Right cardiac atrium (tissue), 5 donors: ENCODE data around the gene EIF3M. TPM values are rescaled to one million over a fixed set of nuclear protein-coding genes. Genes with fewer than 3 reads are reported as not detected.
"Not testable (repeated sequence)": the region's sequence is repeated elsewhere in the genome, so short reads cannot be mapped to it uniquely, and the experiment has no call there.

Source experiments
- ATAC-seq, 2 donors: fragments of 200-7000 bp; cut with Tn5 transposase; one replicate each; pipeline versions ENCODE4 v1.8.0 to v1.9.1; 2020; ENCODE audit warnings: moderate library complexity in 2 of 2, mild to moderate bottlenecking in 1 of 2
- DNase-seq, 3 donors: peaks; one replicate each; pipeline ENCODE4 v3.0.0-alpha.2; 2020
- H3K27ac ChIP-seq: one replicate; pipeline ENCODE4 v1.5.1; 2013; ENCODE audit warnings: mild to moderate bottlenecking, low read length, control low read depth, moderate library complexity
- H3K27me3 ChIP-seq: one replicate; pipeline ENCODE4 v1.6.1; 2013; ENCODE audit not compliant: control insufficient read depth, insufficient read depth
- H3K4me1 ChIP-seq: one replicate; pipeline ENCODE4 v1.6.1; 2013; ENCODE audit warnings: low read length; ENCODE audit not compliant: control insufficient read depth, insufficient read depth
- H3K4me3 ChIP-seq: one replicate; pipeline ENCODE4 v1.5.1; 2013; ENCODE audit warnings: low read length, control low read depth
- H3K9me3 ChIP-seq: one replicate; pipeline ENCODE4 v1.6.1; 2013; ENCODE audit warnings: low read length; ENCODE audit not compliant: control insufficient read depth
- WGBS: extraction: QIAGEN DNeasy Blood & Tissue Kit; methylation state at CpG from one replicate; pipeline ENCODE4 v1.1.7; 2013; 5-methylcytosine and 5-hydroxymethylcytosine counted together
- intact Hi-C, 4 donors: fragments of 100-400 bp; cut with DNase I; formaldehyde crosslinking; loops; one replicate each; pipeline versions ENCODE4 v1.11.0 to v1.14.0; 2022 to 2023
- polyA plus RNA-seq: library from polyadenylated mRNA; stranded (reverse); fragments of 200-250 nt; gene quantifications from one replicate; pipeline ENCODE4 v1.2.3, GENCODE V29; 2013
- total RNA-seq, 4 donors: library from RNA; stranded (reverse); fragmentation: NEBNext Ultra II Directional; extraction: Animal tissue kit (Norgen Biotek cat#: 25700); gene quantifications; one replicate each; pipeline ENCODE4 v1.2.1, GENCODE V29; 2021
- donor health status: healthy with polysubstance abuse.
- donor health status: DM: no; HTN: yes; CAD: no.
- donor health status: DM: no; HTN: no; CAD: no.
- donor health status: DM: no; HTN: yes; CAD: no; lungs with severe emphysema.
- donor health status: DM: yes; HTN: yes; CAD: no.

The EIF3M gene
- total and polyA plus RNA-seq, 5 donors: 150 to 219 (median 164) TPM

- DNase-seq (no peak), ATAC-seq (no peak)
- Histone ChIP-seq H3K4me3 (no peak overlapping the region), H3K9me3 (no peaks in the 10 kb centered on the region), H3K4me1 (no peaks in the 10 kb centered on the region), H3K27ac (no peak overlapping the region), H3K27me3 (no peaks in the 10 kb centered on the region)
- intact Hi-C loops: no loop called here
Observed at GRCh38 chr11:32594272-32594671, 10.6 kb downstream of the EIF3M start.

GRCh38 chr11:32596114-32596513 lies 12.5 kb downstream of the EIF3M start:
- H3K4me1 ChIP-seq, intact Hi-C loops, H3K4me3 ChIP-seq, H3K27ac ChIP-seq, ATAC-seq, H3K9me3 ChIP-seq, H3K27me3 ChIP-seq, DNase-seq: not testable (repeated sequence)
- 96% methylated on average over 14 of the region's 14 CpGs for WGBS

- WGBS: 76% methylated on average over 1 of the region's 1 CpG
- H3K9me3 ChIP-seq: no peaks in the 10 kb centered on the region
- ATAC-seq (no peak), DNase-seq (no peak)
- no peak overlapping the region for H3K4me3 ChIP-seq
- H3K27me3 ChIP-seq: no peaks in the 10 kb centered on the region
- no peak overlapping the region for H3K27ac ChIP-seq
- H3K4me1 ChIP-seq: no peaks in the 10 kb centered on the region
- intact Hi-C loops: no loop called here
Observed at GRCh38 chr11:32597921-32598320, 14.3 kb downstream of the EIF3M start.

- no peaks in the 10 kb centered on the region for H3K27me3 ChIP-seq
- H3K9me3 ChIP-seq: no peaks in the 10 kb centered on the region
- DNase-seq: no peak
- intact Hi-C loops: no loop called here
- H3K27ac ChIP-seq: no peak overlapping the region
- H3K4me3 ChIP-seq: no peak overlapping the region
- ATAC-seq: peak in 1 of 2 donors; percentile 40
- WGBS: 18% methylated on average over 4 of the region's 4 CpGs
- H3K4me1 ChIP-seq: no peaks in the 10 kb centered on the region
Observed at GRCh38 chr11:32602657-32603415, 19.2 kb downstream of the EIF3M start.

- Histone ChIP-seq H3K27ac (no peak overlapping the region), H3K4me1 (no peaks in the 10 kb centered on the region), H3K4me3 (no peak overlapping the region), H3K27me3 (no peaks in the 10 kb centered on the region), H3K9me3 (no peaks in the 10 kb centered on the region)
- ATAC-seq (no peak), DNase-seq (no peak)
- intact Hi-C loops: no loop called here
Observed at GRCh38 chr11:32606220-32606619, 22.6 kb downstream of the EIF3M start.

GRCh38 chr11:32608826-32609225 lies 25.2 kb downstream of the EIF3M start:
- intact Hi-C loops: not testable (repeated sequence)

GRCh38 chr11:32610797-32611352 lies 27.2 kb downstream of the EIF3M start:
- intact Hi-C loops: no loop called here
- ATAC-seq (no peak), DNase-seq (no peak)
- Histone ChIP-seq H3K27me3 (no peaks in the 10 kb centered on the region), H3K4me3 (no peak overlapping the region), H3K4me1 (no peaks in the 10 kb centered on the region), H3K27ac (no peak overlapping the region), H3K9me3 (no peaks in the 10 kb centered on the region)
- 82% methylated on average over 3 of the region's 3 CpGs for WGBS

More at GRCh38 chr11:32608826-32609225, 25.2 kb downstream of the EIF3M start:
- not testable (repeated sequence) for H3K4me1 ChIP-seq, H3K27ac ChIP-seq, ATAC-seq, H3K27me3 ChIP-seq, DNase-seq, H3K9me3 ChIP-seq, H3K4me3 ChIP-seq
- 95% methylated on average over 4 of the region's 4 CpGs for WGBS

GRCh38 chr11:32613500-32614151 lies 30.0 kb downstream of the EIF3M start:
- DNase-seq: no peak
- no peak for ATAC-seq
- Histone ChIP-seq H3K4me3 (no peak overlapping the region), H3K4me1 (no peaks in the 10 kb centered on the region), H3K27ac (no peak overlapping the region), H3K9me3 (no peaks in the 10 kb centered on the region), H3K27me3 (no peaks in the 10 kb centered on the region)
- 79% methylated on average over 4 of the region's 4 CpGs for WGBS
- intact Hi-C loops: no loop called here

GRCh38 chr11:32615422-32615821 lies 31.8 kb downstream of the EIF3M start:
- Histone ChIP-seq H3K4me3 (no peak overlapping the region), H3K27ac (no peak overlapping the region), H3K4me1 (no peaks in the 10 kb centered on the region), H3K9me3 (no peaks in the 10 kb centered on the region), H3K27me3 (no peaks in the 10 kb centered on the region)
- no peak for DNase-seq
- ATAC-seq: no peak
- intact Hi-C loops: no loop called here

GRCh38 chr11:32616903-32617302 lies 33.3 kb downstream of the EIF3M start:
- no peak for ATAC-seq
- Histone ChIP-seq H3K4me3 (no peak overlapping the region), H3K27me3 (no peaks in the 10 kb centered on the region), H3K4me1 (no peaks in the 10 kb centered on the region), H3K27ac (no peak overlapping the region), H3K9me3 (no peaks in the 10 kb centered on the region)
- no peak for DNase-seq
- intact Hi-C loops: no loop called here
- WGBS: 47% methylated on average over 4 of the region's 4 CpGs

GRCh38 chr11:32630844-32631243 lies 47.2 kb downstream of the EIF3M start:
- H3K27me3 ChIP-seq: no peaks in the 10 kb centered on the region
- H3K9me3 ChIP-seq: no peaks in the 10 kb centered on the region
- H3K4me3 ChIP-seq: no peak overlapping the region
- H3K27ac ChIP-seq: no peak overlapping the region
- DNase-seq (no peak), ATAC-seq (no peak)
- intact Hi-C loops: no loop called here
- no peaks in the 10 kb centered on the region for H3K4me1 ChIP-seq
